Measurements from ENCODE around the gene ADAM19. TPM values are rescaled to one million over a fixed set of nuclear protein-coding genes. Genes with fewer than 3 reads are reported as not detected.

Gene ADAM19
- total and polyA plus RNA-seq, 2 of the 4 experiments (the other 2 are of a cell fraction), result 35.5 to 49.2 TPM

- no peak overlapping the region for H4K8ac ChIP-seq (ENCODE audit: low read depth in 2 of 2, low read length in 2 of 2)
- H3K4ac ChIP-seq (ENCODE audit: low read depth, low read length), result no peak overlapping the region
- H2AK9ac ChIP-seq (replicated peaks; ENCODE audit: low read depth, low read length, poor library complexity), result no peak overlapping the region
- H2BK5ac ChIP-seq (ENCODE audit: low read depth, low read length, poor library complexity, severe bottlenecking), result peak overlapping the region; percentile 40
- H3K9ac ChIP-seq (ENCODE audit: low read depth, low read length), result no peak overlapping the region
- H3K27ac ChIP-seq (ENCODE audit: insufficient read depth, low read length), result no peak overlapping the region
- H3K4me1 ChIP-seq (ENCODE audit: control insufficient read depth, insufficient read depth, low read length), result peaks cover 18% of the 10 kb centered on the region
- H3K14ac ChIP-seq (replicated peaks; ENCODE audit: low read depth, low read length), result no peak overlapping the region
- no peak overlapping the region for H2AK5ac ChIP-seq (ENCODE audit: low read depth, low read length)
- intact Hi-C loops (cut with micrococcal nuclease), result loop anchor here (10.0 kb wide), 1 partner anchor 209 kb away; no protein-coding TSS in a partner anchor
- H3K27me3 ChIP-seq (ENCODE audit: control insufficient read depth, insufficient read depth, low read length), result no peaks in the 10 kb centered on the region
- H3K36me3 ChIP-seq (ENCODE audit: control insufficient read depth, insufficient read depth, low read length), result peaks cover 31% of the 10 kb centered on the region
- 88% methylated on average over 1 of the region's 3 CpGs; no CpG with 5 or more reads in 1 of the 2 experiments for WGBS, 2 experiments (ENCODE audit: extremely low coverage in 2 of 2, insufficient read length in 1 of 2)
- BruUV-seq (replicated peaks), result no TSS peak
- H3K18ac ChIP-seq (ENCODE audit: low read depth, low read length), result no peak overlapping the region; the same call in 1 of the 2 replicates
- no peak overlapping the region for H2BK15ac ChIP-seq (ENCODE audit: low read depth, low read length)
- TF ChIP-seq MAZ (IDR thresholded peaks at IDR 0.05; ENCODE audit: borderline replicate concordance, low read depth, low read length) (no peak), POLR2A (IDR thresholded peaks at IDR 0.05; ENCODE audit: low read depth, low read length) (no peak), NFE2L2 (IDR thresholded peaks at IDR 0.05; ENCODE audit: low read depth, low read length) (no peak), MXI1 (IDR thresholded peaks at IDR 0.05; ENCODE audit: borderline replicate concordance, low read depth, low read length) (no peak), RFX5 (IDR thresholded peaks at IDR 0.05; ENCODE audit: low read depth, low read length) (no peak), CEBPB (IDR thresholded peaks at IDR 0.05; ENCODE audit: low read depth, low read length) (no peak), ELK1 (IDR thresholded peaks at IDR 0.05; ENCODE audit: borderline replicate concordance, low read depth, low read length) (no peak)
- no peak overlapping the region for H3K23ac ChIP-seq (ENCODE audit: low read depth, low read length)
- no peak overlapping the region for H3K56ac ChIP-seq (ENCODE audit: extremely low read depth, insufficient read depth, low read length)
- POLR2A ChIA-PET (ENCODE audit: unreplicated experiment), result no interaction called here
- peaks cover 34 to 74% of the 10 kb centered on the region in 2 experiments for H3K79me1 ChIP-seq (ENCODE audit: low read depth in 1 of 2, low read length in 2 of 2)
- no peak for DNase-seq
- ATAC-seq (ENCODE audit: low read depth), result no peak
- no peak overlapping the region for H3K4me2 ChIP-seq (ENCODE audit: low read depth, low read length)
- H2BK120ac ChIP-seq (ENCODE audit: low read depth, low read length), result no peak overlapping the region
- no peak overlapping the region for H2AFZ ChIP-seq (replicated peaks; ENCODE audit: low read length, poor library complexity)
- H4K91ac ChIP-seq (ENCODE audit: insufficient read depth, low read depth, low read length), result no peak overlapping the region
- in situ Hi-C loops (cut with MboI; ENCODE audit: low sequenced_read_pairs), result loop anchor here (10.0 kb wide), 1 partner anchor 209 kb away; no protein-coding TSS in a partner anchor
- dilution Hi-C loops (cut with HindIII; ENCODE audit: low sequenced_read_pairs, unreplicated experiment), result no loop called here
- no peaks in the 10 kb centered on the region for H3K9me3 ChIP-seq (ENCODE audit: control insufficient read depth, insufficient read depth, low read length)
- H3K9me1 ChIP-seq (ENCODE audit: insufficient read depth, low read length), result peaks cover 27% of the 10 kb centered on the region
- H4K5ac ChIP-seq (ENCODE audit: low read depth, low read length), result no peak overlapping the region
- CTCF ChIA-PET, result interaction anchor here (0.5 kb wide), 1 partner anchor 21 kb away, joined by 4 read pairs; no protein-coding TSS in a partner anchor
- H4K20me1 ChIP-seq (ENCODE audit: insufficient read depth, low read length), result peaks cover 9% of the 10 kb centered on the region
- H3K4me3 ChIP-seq (ENCODE audit: insufficient read depth, low read depth, low read length), result no peak overlapping the region
- no peak overlapping the region for H2BK20ac ChIP-seq (ENCODE audit: low read depth, low read length)
Observed at GRCh38 chr5:157506066-157506590, 69.4 kb downstream of the ADAM19 start.
